IPS DF 6.9 (cell line): ENCODE measurements around the gene UVSSA.

Experiments used
- DNase-seq: peaks from one replicate; pipeline ENCODE4 v3.0.0-alpha.2; 2013; ENCODE audit warnings: low read depth, low spot score
- H3K27ac ChIP-seq: one replicate; pipeline ENCODE4 v1.5.1; 2013; ENCODE audit warnings: low read length, control low read depth
- H3K27me3 ChIP-seq: 2 replicates; pipeline ENCODE4 v1.6.1; 2013; ENCODE audit warnings: mild to moderate bottlenecking, low read length; ENCODE audit not compliant: control insufficient read depth, insufficient read depth
- H3K36me3 ChIP-seq: 2 replicates; pipeline ENCODE4 v1.6.1; 2013; ENCODE audit warnings: low read length; ENCODE audit not compliant: control insufficient read depth, insufficient read depth
- H3K4me1 ChIP-seq: 2 replicates; pipeline ENCODE4 v1.6.1; 2013; ENCODE audit warnings: low read length; ENCODE audit not compliant: control insufficient read depth, insufficient read depth
- H3K4me3 ChIP-seq: 2 replicates; pipeline ENCODE4 v1.5.1; 2013; ENCODE audit warnings: mild to moderate bottlenecking, low read length
- H3K9me3 ChIP-seq: 2 replicates; pipeline ENCODE4 v1.6.1; 2013; ENCODE audit warnings: low read length, inconsistent platforms; ENCODE audit not compliant: control insufficient read depth, insufficient read depth
- WGBS: extraction: QIAGEN DNeasy Blood & Tissue Kit; methylation state at CpG from one replicate; pipeline ENCODE4 v1.1.7; 2013; ENCODE audit warnings: mixed read lengths, missing lambda C conversion rate; ENCODE audit not compliant: insufficient read length, insufficient coverage; 5-methylcytosine and 5-hydroxymethylcytosine counted together

Gene UVSSA

GRCh38 chr4:1359976-1360375 lies 13.0 kb downstream of the UVSSA start:
- Histone ChIP-seq H3K27ac (no peak overlapping the region), H3K36me3 (peaks cover 24% of the 10 kb centered on the region), H3K27me3 (no peaks in the 10 kb centered on the region), H3K4me1 (no peaks in the 10 kb centered on the region), H3K4me3 (no peak overlapping the region), H3K9me3 (no peaks in the 10 kb centered on the region)
- DNase-seq, result no peak
- WGBS, result no CpG with 5 or more reads among the region's 16 CpGs

DNA sequence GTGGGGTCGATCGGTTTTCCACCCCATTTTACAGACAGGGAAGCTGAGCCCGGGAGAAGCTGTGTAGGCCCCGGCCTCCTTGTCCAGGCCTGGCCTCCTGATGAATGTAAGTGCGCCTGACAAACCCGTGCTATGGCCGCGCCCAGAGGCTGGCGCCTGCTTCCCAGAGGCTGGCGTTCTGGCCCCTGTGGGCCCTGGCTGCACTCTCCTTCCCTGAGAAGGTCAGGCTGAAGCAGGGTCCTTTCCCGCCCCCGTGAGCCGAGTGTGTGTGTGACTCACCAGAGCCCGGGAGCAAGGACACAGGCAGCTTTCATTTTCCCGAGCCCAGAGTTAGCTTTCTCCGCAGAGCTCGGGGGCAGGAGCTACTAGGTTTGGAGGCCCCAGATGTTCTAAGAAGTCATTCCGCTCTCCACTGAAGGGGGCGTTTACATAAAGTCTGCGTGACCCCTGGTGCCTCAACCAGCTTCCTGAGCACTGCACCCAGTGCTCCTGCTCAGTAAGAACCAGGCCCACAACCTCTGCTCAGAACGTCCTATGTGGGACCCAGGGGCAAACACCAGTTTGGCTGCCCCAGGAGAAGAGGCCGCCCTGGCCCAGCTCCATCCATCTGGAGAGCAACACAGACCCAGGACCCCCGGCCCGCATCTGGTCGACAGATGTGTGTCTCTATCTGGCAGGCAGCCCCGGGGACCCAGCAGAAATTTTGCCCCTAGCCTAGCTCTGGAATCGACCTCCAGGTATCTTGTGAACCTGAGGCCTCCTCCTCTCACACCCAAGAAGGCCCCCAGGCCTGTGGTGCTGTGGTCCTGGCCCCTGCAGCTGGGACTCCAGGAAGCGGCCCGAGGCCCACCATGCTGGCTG lies 13.6 kb downstream of the UVSSA start:
- no peak for DNase-seq
- H3K9me3 ChIP-seq, result no peaks in the 10 kb centered on the region
- WGBS, result no CpG with 5 or more reads among the region's 29 CpGs
- no peak overlapping the region for H3K4me3 ChIP-seq
- no peaks in the 10 kb centered on the region for H3K27me3 ChIP-seq
- no peak overlapping the region for H3K27ac ChIP-seq
- H3K36me3 ChIP-seq, result peaks cover 20% of the 10 kb centered on the region
- no peaks in the 10 kb centered on the region for H3K4me1 ChIP-seq

DNA sequence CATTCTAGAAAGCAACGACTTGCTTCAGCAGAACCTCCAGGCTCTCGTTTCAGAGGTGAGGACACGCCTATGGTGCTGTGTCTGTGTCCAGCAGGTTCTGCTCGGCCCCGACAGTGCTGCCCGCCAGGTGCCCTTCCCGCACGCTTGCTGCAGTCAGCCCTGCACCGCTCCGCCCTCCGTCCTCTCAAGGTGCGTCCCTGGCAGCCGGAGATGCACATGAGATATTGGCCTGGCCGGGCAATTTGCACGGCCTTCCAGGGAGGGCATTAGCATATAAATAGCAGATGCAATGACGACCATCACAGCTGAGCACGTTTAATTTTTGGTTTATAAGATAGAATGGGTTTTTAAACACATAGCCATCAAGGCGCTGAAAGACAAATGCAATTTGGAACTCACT lies 14.4 kb downstream of the UVSSA start:
- H3K36me3 ChIP-seq, result peaks cover 19% of the 10 kb centered on the region
- no peak overlapping the region for H3K4me3 ChIP-seq
- no peak for DNase-seq
- H3K27ac ChIP-seq, result no peak overlapping the region
- H3K9me3 ChIP-seq, result no peaks in the 10 kb centered on the region
- H3K4me1 ChIP-seq, result no peaks in the 10 kb centered on the region
- no peaks in the 10 kb centered on the region for H3K27me3 ChIP-seq
- no CpG with 5 or more reads among the region's 18 CpGs for WGBS

DNA sequence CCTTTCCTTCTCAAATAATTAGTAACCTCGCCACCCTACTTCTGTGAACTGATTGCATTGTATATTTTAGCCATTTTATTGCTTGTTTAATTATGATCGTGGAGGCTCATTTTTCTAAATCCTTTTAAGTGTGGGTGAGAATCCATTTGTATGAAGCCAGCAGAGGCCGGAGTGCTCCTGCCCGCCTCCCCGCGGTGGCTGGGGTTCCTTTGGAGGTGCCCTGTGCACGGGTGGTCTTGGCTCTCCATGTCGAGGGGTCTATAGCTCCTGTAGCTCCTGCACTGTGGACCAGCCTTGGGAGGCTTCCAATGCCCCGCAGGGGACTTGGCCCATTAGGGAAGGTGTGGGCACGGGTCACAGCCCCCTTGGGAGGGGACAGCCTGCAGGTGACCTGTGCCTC lies 15.0 kb downstream of the UVSSA start:
- H3K4me3 ChIP-seq, result no peak overlapping the region
- H3K36me3 ChIP-seq, result peaks cover 16% of the 10 kb centered on the region
- H3K4me1 ChIP-seq, result no peaks in the 10 kb centered on the region
- no CpG with 5 or more reads among the region's 10 CpGs for WGBS
- no peaks in the 10 kb centered on the region for H3K9me3 ChIP-seq
- no peaks in the 10 kb centered on the region for H3K27me3 ChIP-seq
- no peak overlapping the region for H3K27ac ChIP-seq
- no peak for DNase-seq

DNA sequence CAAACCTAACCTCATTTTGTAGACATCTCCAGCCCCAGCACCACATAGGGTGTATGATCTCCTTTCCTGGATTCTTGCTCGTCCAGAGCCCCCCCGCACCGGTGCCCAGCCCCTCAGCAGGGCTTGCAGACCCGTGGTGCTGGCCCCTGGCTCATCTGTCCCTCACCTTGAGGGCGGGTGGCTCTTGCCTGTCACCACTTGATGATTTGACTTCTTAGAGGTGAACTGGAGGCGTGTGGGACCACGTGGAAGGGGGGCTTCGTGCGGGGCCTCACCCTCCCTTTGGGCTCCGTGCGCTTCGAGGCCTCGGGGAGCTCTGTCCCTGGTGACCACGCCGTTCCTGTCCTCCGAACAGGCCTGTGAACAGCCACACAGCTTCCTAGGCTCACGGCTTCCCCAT lies 15.5 kb downstream of the UVSSA start:
- Histone ChIP-seq H3K4me3 (no peak overlapping the region), H3K27ac (no peak overlapping the region), H3K27me3 (no peaks in the 10 kb centered on the region), H3K4me1 (no peaks in the 10 kb centered on the region), H3K9me3 (no peaks in the 10 kb centered on the region), H3K36me3 (peaks cover 12% of the 10 kb centered on the region)
- no peak for DNase-seq
- WGBS, result no CpG with 5 or more reads among the region's 17 CpGs

DNA sequence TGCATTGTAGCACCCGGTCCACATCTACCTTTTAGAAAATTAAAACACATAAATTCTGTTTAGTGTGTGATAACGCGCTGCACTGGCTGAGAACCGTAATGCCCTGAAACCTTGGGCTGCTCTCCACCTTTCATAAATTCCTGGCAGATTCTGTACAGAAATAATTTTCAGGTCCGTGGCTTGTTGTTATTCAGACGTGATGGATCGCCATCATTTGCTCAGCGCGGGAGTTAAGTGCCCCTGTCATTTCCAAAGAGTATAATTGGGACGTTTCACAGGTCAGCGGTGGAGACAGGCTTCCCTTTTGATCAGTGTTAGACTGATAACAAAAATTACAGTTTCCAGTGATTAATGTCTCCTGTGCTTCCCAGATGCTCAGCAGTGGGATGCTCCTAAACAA lies 16.5 kb downstream of the UVSSA start:
- no peak overlapping the region for H3K27ac ChIP-seq
- WGBS, result no CpG with 5 or more reads among the region's 11 CpGs
- no peak overlapping the region for H3K4me3 ChIP-seq

GRCh38 chr4:1364217-1364616 lies 17.2 kb downstream of the UVSSA start:
- H3K27ac ChIP-seq, result no peak overlapping the region
- WGBS, result no CpG with 5 or more reads among the region's 18 CpGs
- no peaks in the 10 kb centered on the region for H3K27me3 ChIP-seq
- DNase-seq, result no peak
- H3K36me3 ChIP-seq, result peaks cover 8% of the 10 kb centered on the region; the same call in 1 of the 2 replicates
- H3K4me3 ChIP-seq, result no peak overlapping the region
- H3K9me3 ChIP-seq, result no peaks in the 10 kb centered on the region
- no peaks in the 10 kb centered on the region for H3K4me1 ChIP-seq

More for the DNA sequence above, 16.5 kb downstream of the UVSSA start:
- Histone ChIP-seq H3K4me1 (no peaks in the 10 kb centered on the region), H3K36me3 (peaks cover 11% of the 10 kb centered on the region), H3K9me3 (no peaks in the 10 kb centered on the region), H3K27me3 (no peaks in the 10 kb centered on the region)
- DNase-seq, result no peak

DNA sequence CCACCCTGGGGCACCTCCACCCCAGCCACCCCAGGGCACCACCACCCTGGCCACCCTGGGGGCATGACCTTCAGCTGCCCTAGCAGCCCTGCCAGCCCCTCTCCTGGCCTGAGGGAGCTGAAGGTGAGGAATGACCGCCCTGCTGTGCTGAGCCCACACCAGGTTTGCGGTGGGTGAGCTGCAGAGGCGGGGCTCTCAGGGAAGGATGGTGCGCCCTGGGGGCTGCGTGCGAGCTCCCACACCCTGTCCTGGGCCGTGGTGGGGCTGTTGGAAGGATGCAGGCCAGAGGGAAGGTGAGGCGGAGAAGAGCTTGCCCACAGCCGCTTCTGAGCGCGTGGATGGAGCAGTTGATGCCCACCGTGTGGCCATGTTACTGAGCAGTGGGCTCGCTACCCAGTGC lies 17.7 kb downstream of the UVSSA start:
- no peak overlapping the region for H3K27ac ChIP-seq
- no peaks in the 10 kb centered on the region for H3K9me3 ChIP-seq
- H3K4me1 ChIP-seq, result no peaks in the 10 kb centered on the region
- DNase-seq, result no peak
- H3K36me3 ChIP-seq, result peaks cover 8% of the 10 kb centered on the region; the same call in 1 of the 2 replicates
- no peak overlapping the region for H3K4me3 ChIP-seq
- no CpG with 5 or more reads among the region's 13 CpGs for WGBS
- no peaks in the 10 kb centered on the region for H3K27me3 ChIP-seq

DNA sequence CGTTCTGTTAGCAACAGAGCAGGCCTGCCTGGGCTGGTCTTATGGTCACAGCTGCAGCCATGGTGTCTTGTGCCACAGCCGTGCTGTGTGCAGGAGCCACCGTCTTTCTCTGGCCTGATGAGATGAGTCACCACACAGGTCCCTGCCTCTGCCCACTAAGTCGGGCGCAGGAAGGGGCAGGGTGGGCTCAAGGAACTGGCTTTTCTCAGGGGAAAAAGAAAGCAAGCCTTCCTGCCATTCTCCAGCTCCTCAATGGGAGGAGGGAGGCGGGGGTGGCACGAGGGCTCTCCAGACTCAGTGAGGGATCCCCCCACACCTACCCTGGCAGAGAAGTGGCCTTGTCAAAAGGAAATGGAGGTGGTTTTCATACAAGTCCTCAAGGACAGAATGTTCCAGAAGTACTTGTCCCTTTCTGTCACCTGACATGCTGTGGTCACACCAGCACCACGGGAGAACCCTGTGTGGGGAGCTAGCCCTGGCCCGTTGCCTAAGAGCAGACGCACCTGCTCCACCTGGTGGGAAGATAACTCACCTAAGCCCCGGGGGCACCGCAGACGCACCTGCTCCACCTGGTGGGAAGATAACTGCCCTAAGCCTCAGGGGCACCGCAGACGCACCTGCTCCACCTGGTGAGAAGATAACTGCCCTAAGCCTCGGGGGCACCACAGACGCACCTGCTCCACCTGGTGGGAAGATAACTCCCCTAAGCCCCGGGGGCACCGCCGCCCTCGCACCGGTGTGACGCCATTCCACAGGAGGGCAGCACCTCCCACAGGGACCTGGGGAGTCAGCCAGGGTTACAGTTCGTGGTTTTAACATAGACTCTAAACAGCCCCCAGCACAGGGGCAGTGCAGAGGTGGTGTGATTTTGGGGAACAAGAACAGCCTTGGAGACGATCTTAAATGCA lies 18.5 kb downstream of the UVSSA start:
- Histone ChIP-seq H3K36me3 (peaks cover 8% of the 10 kb centered on the region; the same call in 1 of the 2 replicates), H3K9me3 (no peaks in the 10 kb centered on the region), H3K4me1 (no peaks in the 10 kb centered on the region), H3K4me3 (no peak overlapping the region), H3K27me3 (no peaks in the 10 kb centered on the region), H3K27ac (no peak overlapping the region)
- WGBS, result no CpG with 5 or more reads among the region's 25 CpGs
- no peak for DNase-seq

DNA sequence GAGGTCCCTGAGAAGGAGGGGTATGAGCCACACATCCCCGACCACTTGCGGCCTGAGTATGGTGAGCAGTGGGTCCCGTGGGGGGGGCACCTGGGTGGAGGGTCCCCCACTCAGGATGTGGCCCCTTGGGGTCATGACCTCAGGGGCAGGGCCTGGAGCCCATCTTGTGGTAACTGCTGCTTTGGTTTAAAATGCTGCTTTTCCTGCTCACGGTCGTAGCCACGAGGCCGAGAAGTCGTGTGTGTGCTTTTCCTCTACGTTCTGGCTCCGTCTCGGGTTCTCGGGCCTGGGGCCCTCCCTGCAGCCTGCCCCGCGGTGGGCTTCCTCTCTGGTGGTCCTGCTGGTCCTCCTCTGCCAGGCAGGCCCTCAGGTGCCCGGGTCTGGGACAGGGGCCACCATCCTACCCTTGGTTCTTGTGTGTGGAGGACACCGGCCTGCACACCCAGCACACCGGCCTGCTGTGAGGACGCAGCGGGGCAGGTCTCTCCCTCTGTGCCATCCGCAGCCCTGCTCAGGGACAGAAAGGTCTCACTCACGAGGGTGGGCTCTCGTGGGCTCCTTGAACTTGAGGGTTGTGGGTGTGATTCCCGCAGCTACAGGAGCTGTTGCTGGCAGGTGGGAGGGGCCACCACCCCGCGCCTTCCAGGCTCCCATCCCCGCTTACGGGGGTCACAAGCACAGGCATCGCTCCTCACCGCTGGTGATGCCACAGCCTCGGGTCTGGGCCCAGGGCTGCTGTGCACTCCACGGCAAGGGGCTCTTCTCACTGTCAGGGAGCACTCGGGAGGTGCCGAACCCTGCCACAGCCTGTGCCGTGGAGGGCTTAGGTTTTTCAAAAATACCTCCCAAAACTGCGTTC lies 19.6 kb downstream of the UVSSA start:
- H3K27ac ChIP-seq, result no peak overlapping the region
- no peaks in the 10 kb centered on the region for H3K27me3 ChIP-seq
- peaks cover 8% of the 10 kb centered on the region; the same call in 1 of the 2 replicates for H3K36me3 ChIP-seq
- H3K4me3 ChIP-seq, result no peak overlapping the region
- no peaks in the 10 kb centered on the region for H3K4me1 ChIP-seq
- DNase-seq, result no peak
- WGBS, result no CpG with 5 or more reads among the region's 35 CpGs
- H3K9me3 ChIP-seq, result no peaks in the 10 kb centered on the region
